ENCODE results near the gene LITAF. TPM values are rescaled to one million over a fixed set of nuclear protein-coding genes. Genes with fewer than 3 reads are reported as not detected.

The LITAF gene
- total RNA-seq, 1 experiment from 2014 or later: 328 TPM

- no peak overlapping the region for H3K27ac Mint-ChIP-seq (ENCODE audit: unreplicated experiment)
- TF ChIP-seq, protein P1, sequence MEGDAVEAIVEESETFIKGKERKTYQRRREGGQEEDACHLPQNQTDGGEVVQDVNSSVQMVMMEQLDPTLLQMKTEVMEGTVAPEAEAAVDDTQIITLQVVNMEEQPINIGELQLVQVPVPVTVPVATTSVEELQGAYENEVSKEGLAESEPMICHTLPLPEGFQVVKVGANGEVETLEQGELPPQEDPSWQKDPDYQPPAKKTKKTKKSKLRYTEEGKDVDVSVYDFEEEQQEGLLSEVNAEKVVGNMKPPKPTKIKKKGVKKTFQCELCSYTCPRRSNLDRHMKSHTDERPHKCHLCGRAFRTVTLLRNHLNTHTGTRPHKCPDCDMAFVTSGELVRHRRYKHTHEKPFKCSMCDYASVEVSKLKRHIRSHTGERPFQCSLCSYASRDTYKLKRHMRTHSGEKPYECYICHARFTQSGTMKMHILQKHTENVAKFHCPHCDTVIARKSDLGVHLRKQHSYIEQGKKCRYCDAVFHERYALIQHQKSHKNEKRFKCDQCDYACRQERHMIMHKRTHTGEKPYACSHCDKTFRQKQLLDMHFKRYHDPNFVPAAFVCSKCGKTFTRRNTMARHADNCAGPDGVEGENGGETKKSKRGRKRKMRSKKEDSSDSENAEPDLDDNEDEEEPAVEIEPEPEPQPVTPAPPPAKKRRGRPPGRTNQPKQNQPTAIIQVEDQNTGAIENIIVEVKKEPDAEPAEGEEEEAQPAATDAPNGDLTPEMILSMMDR (IDR thresholded peaks at IDR 0.05; ENCODE audit: unreplicated experiment): no peak
These were observed 47.8 kb downstream of the LITAF start for GRCh38 chr16:11538880-11539279.

DNA sequence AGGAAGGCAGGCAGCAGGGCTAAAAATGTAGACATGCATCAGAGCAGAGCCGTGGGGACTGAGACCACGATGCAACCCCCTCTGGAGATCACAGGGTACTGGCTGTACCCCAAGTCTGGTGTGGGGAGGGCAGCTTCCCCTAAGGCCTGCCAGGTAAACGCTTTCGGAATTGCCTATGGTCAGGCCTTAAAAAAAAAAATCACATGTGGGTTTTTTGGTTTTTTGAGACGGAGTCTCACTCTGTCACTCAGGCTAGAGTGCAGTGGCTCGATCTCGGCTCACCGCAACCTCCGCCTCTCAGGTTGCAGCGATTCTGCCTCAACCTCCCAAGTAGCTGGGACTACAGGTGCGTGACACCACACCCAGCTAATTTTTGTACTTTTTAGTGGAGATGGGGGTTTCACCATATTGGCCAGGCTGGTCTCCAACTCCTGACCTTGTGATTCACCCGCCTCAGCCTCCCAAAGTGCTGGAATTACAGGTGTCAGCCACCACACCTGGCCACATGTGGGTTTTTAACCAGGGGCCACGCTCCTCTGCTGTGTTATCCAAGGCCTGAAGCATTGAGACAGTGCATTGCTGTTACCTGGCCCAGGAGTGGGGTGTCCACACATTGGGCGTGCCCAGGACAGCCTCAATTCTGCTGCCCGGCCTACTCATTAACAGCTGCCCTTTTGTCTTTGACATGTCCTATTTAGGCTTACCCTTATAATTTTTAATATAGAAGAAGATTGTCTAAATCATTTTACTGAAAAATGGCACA is 50.4 kb downstream of the LITAF start:
- peaks cover 37% of the 10 kb centered on the region for H3K4me1 Mint-ChIP-seq (ENCODE audit: low read depth, unreplicated experiment)
- no TSS peak for BruUV-seq (replicated peaks)
- TF ChIP-seq, protein P1 (IDR thresholded peaks at IDR 0.05; ENCODE audit: unreplicated experiment): no peak
- no peak for DNase-seq
- H3K27ac Mint-ChIP-seq (ENCODE audit: unreplicated experiment): peak overlapping the region; percentile 50
- intact Hi-C loops (cut with micrococcal nuclease; ENCODE audit: unreplicated experiment): loop anchor here (10.0 kb wide), 1 partner anchor 279 kb away; no protein-coding TSS in a partner anchor
- no peaks in the 10 kb centered on the region for H3K9me3 Mint-ChIP-seq (ENCODE audit: low read depth, unreplicated experiment)
- no peaks in the 10 kb centered on the region for H3K27me3 Mint-ChIP-seq (ENCODE audit: unreplicated experiment)
- no peak overlapping the region for H3K4me3 Mint-ChIP-seq (ENCODE audit: low read depth, unreplicated experiment)
- peaks cover 15% of the 10 kb centered on the region for H3K36me3 Mint-ChIP-seq (ENCODE audit: insufficient read depth, unreplicated experiment)
- CTCF ChIA-PET: interaction anchor here (0.6 to 1.5 kb wide), 5 partner anchors 11 to 513 kb away, joined by 3 to 4 read pairs (median 3); no protein-coding TSS in a partner anchor

More at GRCh38 chr16:11538880-11539279, 47.8 kb downstream of the LITAF start:
- no peak overlapping the region for H3K4me3 Mint-ChIP-seq (ENCODE audit: low read depth, unreplicated experiment)
- H3K4me1 Mint-ChIP-seq (ENCODE audit: low read depth, unreplicated experiment): peaks cover 24% of the 10 kb centered on the region
- DNase-seq: no peak
- H3K27me3 Mint-ChIP-seq (ENCODE audit: unreplicated experiment): no peaks in the 10 kb centered on the region
- intact Hi-C loops (cut with micrococcal nuclease; ENCODE audit: unreplicated experiment): loop anchor here (10.0 kb wide), 1 partner anchor 276 kb away; no protein-coding TSS in a partner anchor
- no TSS peak for BruUV-seq (replicated peaks)
- CTCF ChIA-PET: interaction anchor here (0.5 kb wide), 1 partner anchor 35 kb away, joined by 3 read pairs; no protein-coding TSS in a partner anchor
- H3K36me3 Mint-ChIP-seq (ENCODE audit: insufficient read depth, unreplicated experiment): peaks cover 25% of the 10 kb centered on the region
- H3K9me3 Mint-ChIP-seq (ENCODE audit: low read depth, unreplicated experiment): no peaks in the 10 kb centered on the region

- CTCF ChIA-PET: interaction anchor here (0.6 to 1.5 kb wide), 5 partner anchors 14 to 256 kb away, joined by 3 to 4 read pairs (median 3); no protein-coding TSS in a partner anchor
- intact Hi-C loops (cut with micrococcal nuclease; ENCODE audit: unreplicated experiment): loop anchor here (10.0 kb wide), 1 partner anchor 279 kb away; no protein-coding TSS in a partner anchor
These were observed 51.2 kb downstream of the LITAF start for GRCh38 chr16:11535494-11535893.

GRCh38 chr16:11534262-11534661 is 52.5 kb downstream of the LITAF start:
- no peak overlapping the region for H3K27ac Mint-ChIP-seq (ENCODE audit: unreplicated experiment)
- BruUV-seq (replicated peaks): no TSS peak

More at GRCh38 chr16:11535494-11535893, 51.2 kb downstream of the LITAF start:
- no peak overlapping the region for H3K4me3 Mint-ChIP-seq (ENCODE audit: low read depth, unreplicated experiment)
- BruUV-seq (replicated peaks): no TSS peak
- H3K27me3 Mint-ChIP-seq (ENCODE audit: unreplicated experiment): no peaks in the 10 kb centered on the region
- peak overlapping the region; percentile 50 for H3K27ac Mint-ChIP-seq (ENCODE audit: unreplicated experiment)
- TF ChIP-seq, protein P1 (IDR thresholded peaks at IDR 0.05; ENCODE audit: unreplicated experiment): no peak
- H3K4me1 Mint-ChIP-seq (ENCODE audit: low read depth, unreplicated experiment): peaks cover 42% of the 10 kb centered on the region
- no peaks in the 10 kb centered on the region for H3K9me3 Mint-ChIP-seq (ENCODE audit: low read depth, unreplicated experiment)
- peaks cover 9% of the 10 kb centered on the region for H3K36me3 Mint-ChIP-seq (ENCODE audit: insufficient read depth, unreplicated experiment)
- DNase-seq: peak; percentile 30

More at GRCh38 chr16:11534262-11534661, 52.5 kb downstream of the LITAF start:
- TF ChIP-seq, protein P1 (IDR thresholded peaks at IDR 0.05; ENCODE audit: unreplicated experiment): no peak
- intact Hi-C loops (cut with micrococcal nuclease; ENCODE audit: unreplicated experiment): loop anchor here (5.0 to 10.0 kb wide), 2 partner anchors 183 to 281 kb away; no protein-coding TSS in a partner anchor
- H3K4me3 Mint-ChIP-seq (ENCODE audit: low read depth, unreplicated experiment): no peak overlapping the region
- H3K4me1 Mint-ChIP-seq (ENCODE audit: low read depth, unreplicated experiment): peaks cover 46% of the 10 kb centered on the region
- CTCF ChIA-PET: interaction anchor here (0.7 to 1.3 kb wide), 3 partner anchors 13 to 668 kb away, joined by 3 to 4 read pairs (median 3); no protein-coding TSS in a partner anchor
- peaks cover 9% of the 10 kb centered on the region for H3K36me3 Mint-ChIP-seq (ENCODE audit: insufficient read depth, unreplicated experiment)
- no peaks in the 10 kb centered on the region for H3K27me3 Mint-ChIP-seq (ENCODE audit: unreplicated experiment)
- H3K9me3 Mint-ChIP-seq (ENCODE audit: low read depth, unreplicated experiment): no peaks in the 10 kb centered on the region
- peak; percentile 22 for DNase-seq
